Renal cortex interstitium (tissue), 11 donors: ENCODE measurements around the gene TMEM92. TPM values are rescaled to one million over a fixed set of nuclear protein-coding genes. Genes with fewer than 3 reads are reported as not detected.
"Not testable (repeated sequence)": the region's sequence is repeated elsewhere in the genome, so short reads cannot be mapped to it uniquely, and the experiment has no call there.

Source experiments
- DNase-seq, 11 donors: peaks; one replicate each; pipeline ENCODE4 v3.0.0-alpha.2; 2013; ENCODE audit warnings: low read depth in 9 of 11, low spot score in 4 of 11; ENCODE audit errors: extremely low read depth in 1 of 11
- polyA plus RNA-seq, 3 donors: library from polyadenylated mRNA; unstranded; fragments of 120-200 nt; gene quantifications; one replicate each; pipeline ENCODE4 v1.2.1, GENCODE V29; 2013; ENCODE audit not compliant: insufficient read length in 3 of 3

Gene TMEM92
- polyA plus RNA-seq, 3 donors, result 1.7 to 3.3 (median 3.1) TPM

GRCh38 chr17:50287302-50287701 lies 13.0 kb downstream of the TMEM92 start:
- DNase-seq, result not testable (repeated sequence)

- no peak for DNase-seq
Measured at GRCh38 chr17:50288306-50288705, 14.0 kb downstream of the TMEM92 start.

- DNase-seq, result no peak
Measured at GRCh38 chr17:50289278-50289677, 15.0 kb downstream of the TMEM92 start.

GRCh38 chr17:50289991-50290702 lies 15.9 kb downstream of the TMEM92 start:
- no peak for DNase-seq

GRCh38 chr17:50290933-50291332 lies 16.7 kb downstream of the TMEM92 start:
- no peak for DNase-seq

GRCh38 chr17:50292465-50292864 lies 18.2 kb downstream of the TMEM92 start:
- no peak for DNase-seq

GRCh38 chr17:50295021-50295420 lies 20.8 kb downstream of the TMEM92 start:
- DNase-seq, result no peak

- peak in 6 of 11 donors; percentile 34 to 62 (median 48) for DNase-seq
Measured at GRCh38 chr17:50297407-50297865, 23.2 kb downstream of the TMEM92 start.

- no peak for DNase-seq
Measured at GRCh38 chr17:50298018-50298417, 23.8 kb downstream of the TMEM92 start.

- DNase-seq, result no peak
Measured at GRCh38 chr17:50299776-50300175, 25.5 kb downstream of the TMEM92 start.

- DNase-seq, result not testable (repeated sequence)
Measured at GRCh38 chr17:50300824-50301223, 26.6 kb downstream of the TMEM92 start.

- DNase-seq, result no peak
Measured at GRCh38 chr17:50301891-50302584, 27.8 kb downstream of the TMEM92 start.

GRCh38 chr17:50303051-50303450 lies 28.8 kb downstream of the TMEM92 start:
- DNase-seq, result no peak

GRCh38 chr17:50303596-50303995 lies 29.3 kb downstream of the TMEM92 start:
- no peak for DNase-seq

- DNase-seq, result no peak
Measured at GRCh38 chr17:50304781-50305404, 30.6 kb downstream of the TMEM92 start.

- no peak for DNase-seq
Measured at GRCh38 chr17:50307654-50308053, 33.4 kb downstream of the TMEM92 start.

GRCh38 chr17:50308666-50309065 lies 34.4 kb downstream of the TMEM92 start:
- no peak for DNase-seq

GRCh38 chr17:50310455-50311111 lies 36.3 kb downstream of the TMEM92 start:
- DNase-seq, result no peak

- no peak for DNase-seq
Measured at GRCh38 chr17:50311112-50311460, 36.8 kb downstream of the TMEM92 start.

GRCh38 chr17:50311483-50311882 lies 37.2 kb downstream of the TMEM92 start:
- DNase-seq, result no peak
